G401 (cell line): ENCODE data around the gene BMP4. TPM values are rescaled to one million over a fixed set of nuclear protein-coding genes. Genes with fewer than 3 reads are reported as not detected.
"Not testable (repeated sequence)": the region's sequence is repeated elsewhere in the genome, so short reads cannot be mapped to it uniquely, and the experiment has no call there.

Source experiments
- DNase-seq: peaks from one replicate; pipeline ENCODE4 v3.0.0-alpha.2; 2015; ENCODE audit warnings: low spot score
- in situ Hi-C: cut with HindIII; loops from 2 replicates; pipeline ENCODE4 v1.10.0; 2016; ENCODE audit warnings: low sequenced_read_pairs, mixed read lengths
- total RNA-seq: library from RNA; depleted of rRNA; stranded (reverse); fragments of >200 nt; shearing (Covaris generic); gene quantifications from 2 replicates; pipeline ENCODE4 v1.2.3, GENCODE V29; 2014; rRNA removed

BMP4 gene
- 461 and 546 TPM in 2 replicates for total RNA-seq

DNA sequence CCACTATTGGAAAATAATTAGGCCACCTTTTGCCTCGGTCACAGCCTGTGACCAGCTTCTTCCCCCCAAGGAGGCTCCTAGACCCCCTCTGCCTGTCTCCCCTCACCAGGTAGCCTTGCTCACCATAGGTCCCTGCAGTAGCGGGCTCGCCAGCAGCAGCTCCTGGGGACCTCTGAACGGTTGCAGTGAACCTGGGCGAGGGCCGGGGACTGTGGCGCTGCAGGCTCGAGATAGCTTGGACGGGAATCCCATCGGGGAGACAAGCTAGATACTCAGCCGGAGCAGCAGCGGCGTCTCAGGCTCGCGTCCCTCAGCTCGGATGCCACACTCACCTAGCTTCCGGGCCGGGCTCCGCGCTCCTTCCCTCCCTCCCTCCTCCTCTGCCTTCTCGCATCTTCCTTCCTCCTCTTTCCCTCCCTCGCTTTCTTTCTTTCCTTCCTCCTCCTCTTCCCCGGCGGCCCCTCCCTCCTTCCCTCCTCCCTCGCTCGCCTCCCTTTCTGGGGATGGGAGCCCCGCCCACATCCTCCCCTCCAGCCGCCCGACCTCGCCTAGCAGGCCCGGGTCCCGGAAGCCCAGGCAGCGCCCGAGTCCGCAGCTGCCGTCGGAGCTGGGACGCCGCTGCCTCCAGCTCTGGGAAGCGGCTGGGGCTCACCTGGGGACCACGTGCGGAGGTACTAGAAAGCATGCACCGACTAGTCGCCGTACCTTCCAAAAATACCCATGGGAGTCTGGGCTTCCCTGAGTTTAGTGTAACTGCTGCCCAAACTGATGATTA lies at the start of gene BMP4:
BMP4 (minus strand) TSS at position 399 of the 775 bp plus-strand sequence. CDS start 4,603 bp downstream, outside the sequence.
- DNase-seq, result peak; percentile 78
- in situ Hi-C loops, result no loop called here

DNA sequence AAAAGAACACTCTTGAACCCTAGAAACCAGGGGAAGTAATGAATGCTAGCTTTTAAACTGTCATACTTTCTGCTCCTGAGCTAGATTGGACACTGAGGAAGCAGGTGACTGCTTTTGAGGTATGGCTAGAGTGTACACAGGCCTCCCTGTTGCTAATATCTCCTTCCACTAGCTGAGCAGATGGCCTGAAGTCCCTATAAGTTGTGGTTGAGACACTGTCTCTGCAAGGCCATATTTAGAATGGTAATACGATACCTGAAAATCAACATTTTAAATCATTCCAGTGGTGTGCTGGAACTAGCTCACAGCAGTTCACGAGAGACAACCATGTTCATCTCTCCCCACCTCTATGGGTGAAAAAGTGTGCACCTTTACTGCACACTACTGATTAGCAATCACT lies 46.4 kb upstream of the BMP4 start:
- in situ Hi-C loops, result no loop called here
- no peak for DNase-seq

DNA sequence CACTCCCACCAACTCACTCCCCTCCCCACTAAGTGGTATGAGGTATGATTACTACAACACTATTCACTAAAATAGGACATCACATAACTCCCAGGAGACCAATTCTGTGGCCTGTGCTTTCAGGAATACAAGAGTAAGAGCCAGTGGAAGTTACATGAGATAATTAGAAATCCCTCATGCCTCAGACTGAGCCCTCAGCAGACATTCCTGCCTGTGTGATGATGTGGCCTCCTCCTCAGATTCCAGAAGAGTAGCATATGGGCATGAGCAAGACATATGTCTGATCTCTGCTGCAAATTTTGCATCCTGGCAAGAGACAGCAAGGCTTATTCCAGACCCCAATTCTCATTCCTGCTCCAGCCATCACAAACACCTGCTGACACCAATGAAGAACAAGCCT lies 46.0 kb upstream of the BMP4 start:
- in situ Hi-C loops, result no loop called here
- peak; percentile 70 for DNase-seq

DNA sequence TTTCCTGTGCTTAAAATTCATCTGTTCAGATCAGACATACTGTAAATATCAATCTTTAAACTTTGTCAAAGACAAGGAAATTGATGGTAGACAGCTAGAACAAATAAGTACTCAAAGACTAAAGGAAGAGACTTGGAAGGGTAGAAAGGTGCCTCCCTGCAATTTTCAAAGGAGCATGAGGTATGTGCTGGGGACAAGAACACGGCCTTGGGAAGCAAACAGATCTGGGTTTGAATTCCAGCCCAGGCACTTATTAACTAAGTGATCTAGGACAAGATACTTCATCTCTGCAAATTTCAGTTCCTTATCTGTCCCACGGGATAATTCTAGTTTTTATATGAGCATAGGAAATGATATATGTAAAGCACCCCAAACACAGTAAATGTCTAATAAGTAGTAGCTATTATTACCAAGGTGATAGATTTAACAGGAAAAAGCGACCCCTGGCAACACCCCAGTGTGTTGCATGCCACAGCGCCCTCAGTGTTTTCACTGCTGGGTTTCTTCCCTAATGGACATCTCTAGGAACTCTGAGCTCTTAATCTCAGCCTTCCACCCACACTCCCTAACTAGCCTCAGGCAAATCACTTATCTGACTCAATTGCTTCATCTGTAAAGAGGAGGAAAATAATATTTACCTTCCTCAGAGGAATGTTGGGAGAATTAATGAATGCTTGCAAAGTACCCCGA lies 44.7 kb upstream of the BMP4 start:
- peak; percentile 35 for DNase-seq
- in situ Hi-C loops, result no loop called here

DNA sequence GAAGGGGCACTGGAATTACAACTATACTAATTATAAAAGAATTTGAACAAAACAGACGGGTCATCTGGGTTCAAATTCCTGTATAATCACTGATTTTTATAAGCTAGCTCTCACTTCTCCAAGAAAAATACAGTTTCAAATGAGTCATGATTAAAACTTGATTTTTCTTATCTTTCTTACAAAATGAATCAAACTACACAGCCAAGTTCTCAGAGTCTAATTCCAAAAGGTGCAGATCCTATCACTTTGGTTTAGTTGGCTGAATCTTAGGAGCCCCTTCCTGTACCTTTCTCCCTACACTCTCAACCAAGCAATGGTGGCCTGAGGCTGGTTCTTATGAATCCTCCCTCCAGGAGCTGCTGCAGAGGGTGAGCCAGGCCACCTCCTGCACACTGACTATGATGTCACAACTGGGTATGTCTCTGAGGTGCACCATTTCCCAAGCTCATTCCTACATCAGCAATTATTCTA lies 43.8 kb upstream of the BMP4 start:
- peak; percentile 59 for DNase-seq
- in situ Hi-C loops, result no loop called here

DNA sequence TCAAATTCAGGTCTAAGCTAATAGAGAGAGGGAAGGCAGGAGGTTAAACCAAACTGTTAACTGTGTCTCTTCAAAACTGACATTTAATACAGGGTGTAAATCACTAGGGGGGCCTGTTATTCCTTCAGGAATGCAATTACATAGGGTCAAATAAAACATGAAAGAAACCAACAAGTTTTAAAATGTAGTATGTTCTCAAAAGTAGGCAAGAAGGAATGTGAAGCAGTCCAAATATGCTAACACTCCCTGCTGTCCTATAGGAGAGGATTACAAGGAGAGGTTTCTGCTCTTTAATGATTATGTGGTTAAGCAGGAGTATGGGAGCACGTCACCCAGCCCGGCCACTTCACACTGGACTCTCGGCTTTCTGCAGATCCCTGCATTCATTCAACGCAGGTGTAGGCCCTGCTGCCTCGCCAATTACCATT lies 42.5 kb upstream of the BMP4 start:
- in situ Hi-C loops, result no loop called here
- peak; percentile 75 for DNase-seq

DNA sequence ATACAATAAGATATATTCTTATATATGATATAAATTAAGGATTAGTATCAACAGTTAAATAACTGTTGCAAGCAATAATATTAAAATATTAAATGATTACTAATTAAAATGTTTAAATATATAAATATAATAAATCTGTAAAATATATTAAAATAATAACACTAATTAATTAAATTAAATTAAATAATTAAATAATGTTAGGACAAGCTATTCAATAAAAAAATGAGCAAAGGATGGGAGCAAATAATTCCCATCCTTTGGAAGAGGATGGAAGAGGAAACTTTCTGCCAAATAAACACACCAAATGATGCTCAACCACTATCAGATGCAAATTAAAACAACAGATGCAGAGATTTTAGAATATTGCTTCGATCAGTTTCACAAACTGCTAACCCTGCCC lies 39.4 kb upstream of the BMP4 start:
- no peak for DNase-seq
- in situ Hi-C loops, result no loop called here

DNA sequence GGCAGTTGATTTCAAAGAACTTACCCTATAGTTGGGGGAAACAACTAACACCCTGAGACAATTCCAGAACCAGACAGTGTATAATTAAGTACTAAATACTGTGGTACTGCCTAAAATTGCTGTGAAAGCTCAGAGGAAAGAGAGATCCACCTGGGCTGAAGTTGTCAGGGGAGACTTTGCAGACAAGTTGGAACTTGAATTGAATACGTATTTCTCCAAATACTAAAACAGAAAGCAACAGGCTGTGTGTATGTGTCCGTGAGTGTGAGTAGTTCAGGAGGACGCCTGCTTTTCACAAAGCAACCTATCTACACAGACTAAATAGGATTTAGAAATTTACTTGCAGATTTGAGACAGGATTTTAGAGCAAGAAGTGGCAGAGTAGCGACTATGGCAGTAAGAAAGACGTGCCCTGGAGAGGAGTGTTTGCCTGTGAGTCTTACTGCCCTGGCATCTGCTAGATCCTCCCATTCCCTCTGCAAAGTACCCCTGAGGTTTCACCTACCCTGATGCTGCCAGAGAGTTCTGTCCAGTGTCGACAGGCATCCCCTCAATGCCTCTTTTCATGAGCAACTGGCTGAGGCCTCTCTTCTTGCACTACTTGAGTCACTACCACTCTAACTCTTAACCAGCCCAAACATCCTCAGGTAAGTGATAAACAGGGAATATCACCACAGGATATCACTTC lies 37.4 kb upstream of the BMP4 start:
- no peak for DNase-seq
- in situ Hi-C loops, result no loop called here

DNA sequence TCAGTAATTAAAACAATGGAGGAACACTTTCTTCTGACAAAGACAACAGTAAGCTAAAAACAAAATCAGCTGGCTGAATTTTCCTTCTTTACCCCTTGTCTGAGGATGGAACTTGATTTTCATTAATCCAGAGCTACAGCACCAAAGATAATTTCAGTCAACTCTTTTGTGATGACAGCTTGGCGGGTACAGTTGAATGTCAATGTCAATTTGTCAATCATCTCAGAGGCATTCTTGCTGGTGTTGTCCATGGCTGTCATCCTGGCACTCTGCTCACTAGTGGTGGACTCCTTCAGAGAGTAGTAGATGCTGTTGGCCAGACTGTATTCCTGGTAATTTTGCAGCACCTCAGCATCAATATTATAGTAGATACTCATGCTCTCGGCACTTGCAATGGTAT lies 34.4 kb upstream of the BMP4 start:
- in situ Hi-C loops, result no loop called here
- DNase-seq, result no peak

DNA sequence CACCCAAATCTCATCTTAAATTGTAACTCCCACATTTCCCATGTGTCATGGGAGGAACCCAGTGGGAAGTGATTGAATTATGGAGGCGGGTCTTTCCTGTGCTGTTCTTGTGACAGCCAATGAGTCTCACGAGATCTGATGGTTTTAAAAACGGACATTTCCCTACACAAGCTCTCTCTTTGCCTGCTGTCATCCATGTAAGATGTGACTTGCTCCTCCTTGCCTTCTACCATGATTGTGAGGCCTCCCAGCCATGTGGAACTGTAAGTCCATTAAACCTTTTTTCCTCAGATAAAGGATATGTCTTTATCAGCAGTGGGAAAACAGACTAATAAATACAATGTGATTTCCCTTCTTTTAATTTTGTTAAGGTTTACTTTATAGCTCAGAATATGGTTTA lies 30.1 kb upstream of the BMP4 start:
- in situ Hi-C loops, DNase-seq: not testable (repeated sequence)

DNA sequence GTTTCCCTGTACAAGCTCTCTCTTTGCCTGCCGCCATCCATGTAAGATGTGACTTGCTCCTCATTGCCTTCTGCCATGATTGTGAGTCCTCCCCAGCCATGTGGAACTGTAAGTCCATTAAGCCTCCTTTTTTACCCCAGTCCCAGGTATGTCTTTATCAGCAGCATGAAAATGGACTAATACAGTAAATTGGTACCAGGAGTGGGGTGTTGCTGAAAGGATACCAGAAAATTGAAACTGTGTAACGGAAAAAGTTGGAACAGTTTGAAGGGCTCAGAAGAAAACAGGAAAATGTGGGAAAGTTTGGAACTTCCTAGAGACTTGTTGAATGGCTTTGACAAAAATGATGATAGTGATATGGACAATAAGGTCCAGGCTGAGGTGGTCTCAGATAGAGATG lies 28.3 kb upstream of the BMP4 start:
- in situ Hi-C loops, DNase-seq: not testable (repeated sequence)

DNA sequence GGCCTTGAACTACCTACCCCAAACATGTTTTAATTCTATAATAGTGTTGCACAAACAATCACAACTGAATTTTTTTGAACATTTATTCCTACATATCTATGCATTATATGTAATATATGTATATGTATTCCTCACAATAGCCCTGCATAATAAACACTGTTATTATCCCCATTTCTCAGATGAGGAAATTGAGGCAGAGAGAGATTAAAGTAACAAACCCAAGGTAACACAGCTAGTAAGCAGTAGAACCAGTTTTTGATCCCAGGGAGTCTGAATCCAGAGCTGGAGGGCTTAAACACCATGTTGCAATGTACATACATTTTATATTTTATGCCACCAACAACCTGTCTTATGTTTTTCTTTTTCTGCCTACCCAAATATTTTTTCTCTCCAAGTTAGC lies 26.5 kb upstream of the BMP4 start:
- no peak for DNase-seq
- in situ Hi-C loops, result no loop called here

DNA sequence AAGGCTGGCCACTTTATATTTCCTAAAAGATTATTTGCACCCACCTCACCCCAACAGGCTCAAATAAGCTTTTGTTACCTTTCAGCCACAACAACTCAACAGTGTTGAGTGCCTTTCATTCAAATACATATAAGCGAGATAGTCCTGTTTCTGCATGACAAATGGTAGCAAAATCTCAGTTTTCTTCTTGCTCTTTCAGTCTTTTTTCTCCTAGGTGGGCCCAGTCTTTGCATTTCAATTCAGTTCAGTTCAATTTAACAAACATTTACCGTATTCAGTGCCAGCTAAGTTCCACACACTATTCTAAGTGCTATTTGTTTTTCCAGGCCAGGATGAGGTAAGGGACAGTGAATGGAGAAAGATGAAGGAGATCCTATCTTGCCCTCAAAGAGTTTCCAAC lies 25.9 kb upstream of the BMP4 start:
- in situ Hi-C loops, result no loop called here
- DNase-seq, result no peak

DNA sequence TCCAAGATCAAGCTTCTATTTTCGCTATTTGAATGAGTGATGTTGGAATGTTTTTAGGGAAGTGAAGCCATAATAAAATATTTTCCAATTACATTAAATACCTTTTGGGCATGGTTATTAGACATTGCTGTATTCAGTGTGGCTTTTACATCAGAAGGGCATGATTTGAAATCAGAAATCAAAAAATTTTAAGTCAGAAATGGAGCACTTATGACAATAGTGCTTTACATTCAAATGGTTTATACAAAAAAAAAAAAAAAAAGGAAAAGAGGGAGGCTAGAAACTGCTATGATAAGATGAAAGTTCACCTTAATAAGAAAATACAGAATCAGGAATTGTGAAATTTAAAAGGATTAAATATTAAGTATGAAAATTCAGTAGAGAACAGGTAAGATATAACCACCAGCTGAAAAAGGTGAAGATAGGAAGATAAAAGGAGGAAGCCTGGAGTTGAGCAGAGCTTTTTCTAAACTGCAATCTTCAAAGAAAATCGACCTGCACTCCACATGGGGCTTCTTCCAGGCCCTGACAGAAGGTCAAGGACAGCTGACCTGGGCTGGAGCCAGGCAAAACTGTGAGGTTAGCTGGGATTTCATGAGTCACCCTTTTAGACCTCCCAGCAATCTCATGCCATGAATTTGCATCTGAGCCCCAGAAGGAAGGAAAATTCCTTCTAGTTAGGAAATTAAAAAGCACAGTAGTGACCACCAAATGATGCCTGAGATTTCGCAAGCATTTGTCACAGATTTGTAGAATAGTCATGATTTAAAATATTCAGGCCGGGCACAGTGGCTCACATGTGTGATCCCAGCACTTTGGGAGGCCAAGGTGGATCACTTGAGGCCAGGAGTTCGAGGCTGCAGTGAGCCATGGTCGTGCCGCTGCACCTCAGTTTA lies 23.4 kb upstream of the BMP4 start:
- no peak for DNase-seq
- in situ Hi-C loops, result no loop called here

DNA sequence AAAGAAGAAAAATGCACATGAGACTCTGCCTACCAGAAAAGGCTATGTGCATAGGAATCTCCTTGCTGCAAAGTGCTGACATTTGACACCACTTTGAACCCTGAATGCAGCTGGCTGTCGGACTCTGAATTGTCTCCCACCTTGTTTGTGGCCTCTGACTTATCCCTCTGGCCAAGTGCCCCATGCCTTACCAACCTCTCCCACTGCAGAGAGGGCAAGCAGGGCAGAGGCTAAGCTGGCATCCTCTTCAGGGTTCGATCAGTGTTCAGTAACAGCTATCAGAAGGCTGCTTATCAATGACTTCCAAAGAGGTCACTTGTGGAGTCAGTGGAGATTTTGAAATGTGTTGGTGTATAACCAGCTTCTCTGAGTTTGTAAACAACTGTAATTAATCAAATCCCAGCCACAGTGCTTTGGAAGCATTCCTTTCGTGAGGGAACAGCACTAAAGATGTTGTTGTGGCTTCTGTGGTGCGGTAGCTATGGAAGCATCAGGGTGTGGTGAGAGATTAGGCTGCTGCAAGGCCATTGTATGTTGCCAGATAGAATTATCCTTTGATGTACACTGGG lies 22.6 kb upstream of the BMP4 start:
- in situ Hi-C loops, result no loop called here
- DNase-seq, result no peak

DNA sequence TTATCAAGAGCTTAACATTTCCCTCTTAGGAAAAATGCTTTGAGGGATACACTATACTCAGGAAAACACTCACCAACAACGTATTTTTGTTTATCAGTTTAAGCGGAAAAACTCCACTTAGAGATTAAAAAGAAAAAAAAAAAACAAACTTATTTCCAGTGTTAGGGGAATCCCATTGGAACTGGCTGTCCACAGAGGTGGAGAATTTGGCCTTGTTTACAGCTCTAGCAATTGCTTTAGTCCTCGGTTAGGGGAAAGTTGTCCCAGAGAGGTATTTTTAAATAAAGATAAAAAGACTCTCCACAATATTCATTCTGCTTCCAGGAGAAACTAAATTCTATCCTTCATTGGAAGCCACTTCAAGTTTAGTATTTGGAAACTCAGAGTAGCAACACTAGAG lies 21.6 kb upstream of the BMP4 start:
- in situ Hi-C loops, result no loop called here
- DNase-seq, result no peak

DNA sequence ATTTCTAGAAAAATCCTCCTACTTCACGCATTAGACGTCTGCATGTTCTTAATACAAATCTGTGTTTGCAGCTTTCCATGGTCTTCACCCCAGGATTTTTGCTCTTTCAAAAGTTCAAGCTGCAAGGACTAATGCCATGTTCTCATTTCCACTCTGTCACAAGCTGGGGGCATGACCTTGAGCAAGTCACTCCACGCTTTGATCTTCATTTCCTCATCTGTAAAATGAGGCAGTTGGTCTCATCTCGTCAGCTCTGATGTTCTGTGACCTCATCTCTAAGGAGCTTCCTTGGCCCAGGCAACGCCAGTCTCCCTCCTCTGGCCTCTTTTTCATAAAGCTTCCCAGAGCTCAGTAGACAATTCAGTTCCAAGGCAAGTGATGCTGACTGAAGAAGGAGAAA lies 18.8 kb upstream of the BMP4 start:
- DNase-seq, result no peak
- in situ Hi-C loops, result no loop called here

DNA sequence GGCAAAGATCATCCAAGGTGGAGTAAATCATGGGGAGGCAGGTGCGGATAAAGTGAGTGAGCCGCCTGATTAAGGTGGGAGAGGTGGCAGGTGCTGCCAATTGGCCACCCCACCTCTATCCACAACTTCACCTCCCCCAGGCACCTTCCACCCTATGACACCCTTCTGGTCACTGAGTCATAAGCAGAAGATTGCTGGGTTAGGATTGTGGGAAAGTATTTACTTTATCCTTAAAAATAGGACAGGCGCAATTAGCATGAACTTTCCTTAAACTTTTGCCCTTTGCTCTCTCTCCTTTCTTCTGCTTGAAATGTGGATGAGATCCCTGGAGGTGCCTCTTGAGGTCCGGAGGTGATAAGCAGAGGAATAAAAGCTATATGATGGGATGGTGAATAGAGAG lies 14.9 kb upstream of the BMP4 start:
- no peak for DNase-seq
- in situ Hi-C loops, result no loop called here

DNA sequence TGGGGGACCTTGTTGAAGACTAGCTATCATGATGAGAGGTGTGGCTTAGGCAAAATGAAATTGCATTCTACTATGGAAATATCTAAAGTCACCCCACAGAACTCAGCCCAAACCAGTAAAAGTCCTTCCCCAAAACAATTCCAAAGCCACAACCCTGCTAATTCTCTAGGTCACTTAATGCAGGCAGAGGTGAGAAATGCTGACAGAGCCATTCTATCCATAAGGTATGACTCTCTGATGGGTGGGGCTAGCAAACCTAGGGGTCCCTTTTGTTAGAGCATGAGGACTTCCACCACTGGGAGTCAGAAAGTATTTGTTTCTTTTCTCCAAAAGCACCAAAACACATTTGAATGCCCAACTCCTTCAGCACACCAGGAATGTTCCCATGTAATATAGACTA lies 12.7 kb upstream of the BMP4 start:
- DNase-seq, result no peak
- in situ Hi-C loops, result no loop called here
